GM21737 (cell line): ENCODE data around the gene PTGFR.

ENCODE experiments used
- ATAC-seq: cut with Tn5 transposase; IDR thresholded peaks from one replicate; pipeline ENCODE4 v1.9.1; 2021; ENCODE audit warnings: mild to moderate bottlenecking, moderate library complexity; ENCODE audit not compliant: unreplicated experiment

Gene PTGFR

DNA sequence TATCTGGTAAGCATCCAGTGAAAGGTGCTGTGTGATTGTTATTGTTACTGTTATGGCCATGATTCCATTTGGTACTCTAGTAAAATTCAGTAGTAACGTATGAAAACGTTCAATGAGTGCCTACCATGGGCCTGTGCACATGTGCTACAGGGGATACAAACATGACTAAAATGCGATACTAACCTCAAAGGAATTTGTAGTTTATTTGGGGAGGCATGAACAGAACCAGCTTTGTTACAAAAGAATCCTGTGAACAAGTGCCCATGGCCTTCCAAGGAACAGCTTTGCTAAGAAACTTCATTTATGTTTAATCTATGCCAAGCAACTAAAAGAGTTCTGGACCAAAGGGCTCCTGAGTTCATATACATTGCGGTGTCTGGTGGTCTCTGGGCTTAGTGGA lies 28.7 kb downstream of the PTGFR start:
- no peak for ATAC-seq

DNA sequence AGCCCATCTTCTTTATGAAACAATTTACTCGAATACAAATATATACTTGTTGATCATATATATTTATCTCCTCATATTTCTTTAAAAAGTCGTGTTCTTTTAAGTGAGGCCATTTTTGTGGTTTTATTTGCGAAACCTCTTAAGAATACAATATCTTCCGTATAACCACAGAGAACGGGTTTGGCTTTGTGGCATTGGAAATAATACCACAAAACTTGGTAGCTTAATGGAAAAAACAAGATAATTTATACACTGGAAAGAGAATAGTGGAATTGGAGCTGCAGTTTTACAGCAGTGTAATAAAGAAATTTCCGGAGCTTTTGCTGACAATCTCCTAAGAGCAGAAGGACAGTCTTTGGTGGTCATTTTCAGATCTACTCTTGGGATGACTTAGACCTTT lies 29.4 kb downstream of the PTGFR start:
- no peak for ATAC-seq

DNA sequence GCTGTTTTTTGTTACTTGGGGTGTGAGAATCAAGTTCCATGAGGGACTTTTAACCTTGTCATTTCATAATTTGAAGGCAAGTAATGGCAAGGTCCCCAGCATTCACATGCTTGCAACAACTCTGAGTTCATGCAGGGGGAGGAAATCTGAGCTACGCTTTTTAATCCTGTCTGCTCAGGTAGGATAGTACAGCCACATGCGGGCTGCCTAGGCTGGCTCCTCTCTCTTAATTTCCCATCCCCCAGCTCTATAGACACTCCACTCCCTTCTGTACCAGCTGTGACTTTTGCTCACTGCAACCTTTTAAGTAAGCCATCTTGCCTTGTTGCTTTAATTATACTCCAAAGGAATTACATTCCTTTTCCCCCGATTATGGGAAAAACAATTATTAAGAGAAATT lies 30.1 kb downstream of the PTGFR start:
- ATAC-seq, result no peak

DNA sequence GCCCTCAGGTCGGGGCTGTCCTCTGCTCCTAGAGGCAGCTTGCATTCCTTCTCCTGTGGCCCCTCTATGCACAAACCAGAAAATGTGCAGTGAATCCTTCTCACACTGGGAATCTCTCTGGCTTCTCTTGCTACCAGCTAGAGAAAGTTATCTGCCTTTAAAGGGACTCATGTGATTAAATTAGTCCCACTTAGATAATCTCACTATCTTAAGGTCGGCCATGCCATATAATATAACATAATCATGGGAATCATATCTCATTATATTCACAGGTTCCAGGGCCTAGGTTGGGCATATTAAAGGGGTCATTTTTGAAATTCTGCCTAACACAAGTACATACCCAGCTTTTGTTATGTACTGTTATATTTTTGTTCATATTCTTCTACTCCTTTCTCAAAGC lies 31.4 kb downstream of the PTGFR start:
- no peak for ATAC-seq

GRCh38 chr1:78526496-78526895 lies 35.7 kb downstream of the PTGFR start:
- ATAC-seq, result no peak

- no peak for ATAC-seq
Observed at GRCh38 chr1:78527706-78528105, 36.9 kb downstream of the PTGFR start.

DNA sequence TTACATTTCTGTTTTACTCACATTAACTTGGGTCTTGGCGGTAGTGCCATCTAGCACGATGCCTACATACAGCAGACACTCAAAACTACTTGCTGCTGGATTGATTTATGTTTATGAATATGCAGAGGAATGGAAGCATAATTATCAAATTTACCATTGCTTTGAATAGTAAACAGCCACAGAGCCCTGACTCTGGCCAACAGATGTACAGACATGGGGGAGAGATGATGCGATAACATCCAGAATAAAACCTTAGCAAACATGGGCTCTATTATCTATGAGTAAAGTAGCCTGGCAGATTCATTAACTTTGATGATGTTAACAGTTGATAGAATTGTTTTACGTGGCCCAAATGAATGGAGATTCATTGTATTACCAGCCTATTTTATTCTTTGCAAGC lies 42.8 kb downstream of the PTGFR start:
- ATAC-seq, result no peak

- ATAC-seq, result no peak
Observed at GRCh38 chr1:78535286-78535685, 44.5 kb downstream of the PTGFR start.

- ATAC-seq, result no peak
Observed at GRCh38 chr1:78536427-78536826, 45.7 kb downstream of the PTGFR start.

DNA sequence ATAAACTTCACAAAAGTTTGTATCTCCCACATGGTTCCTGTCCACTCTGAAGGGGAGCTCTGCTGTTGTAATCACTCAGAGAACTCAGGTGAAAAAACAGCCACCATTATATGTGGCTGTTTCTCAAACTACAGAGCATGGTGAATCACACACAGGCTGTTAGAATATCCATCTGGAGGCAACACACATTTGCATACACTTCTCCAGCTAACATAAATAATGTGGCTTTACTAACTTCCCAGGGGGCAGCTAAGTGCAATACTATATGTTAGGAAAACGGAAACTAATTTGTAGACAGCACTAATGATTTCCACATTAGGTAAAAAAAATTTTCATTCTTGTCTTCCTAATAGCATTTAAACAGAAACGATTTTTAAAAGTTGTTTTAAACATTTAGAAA lies 49.3 kb downstream of the PTGFR start:
- ATAC-seq, result no peak

DNA sequence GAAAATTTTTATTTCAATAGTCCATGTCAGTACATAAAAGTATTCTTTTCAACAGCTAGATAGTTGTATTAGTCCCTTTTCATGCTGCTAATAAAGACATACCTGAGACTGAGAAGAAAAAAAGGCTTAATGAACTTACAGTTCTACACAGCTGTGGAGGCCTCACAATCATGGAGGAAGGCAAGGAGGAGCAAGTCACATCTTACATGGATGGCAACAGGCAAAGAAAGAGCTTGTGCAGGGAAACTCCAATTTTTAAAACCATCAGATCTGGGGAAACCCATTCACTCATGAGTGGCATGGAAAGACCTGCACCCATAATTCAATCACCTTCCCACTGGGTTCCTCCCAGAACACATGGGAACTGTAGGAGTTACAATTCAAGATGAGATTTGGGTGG lies 50.7 kb downstream of the PTGFR start:
- ATAC-seq, result no peak

GRCh38 chr1:78543941-78544643 lies 53.3 kb downstream of the PTGFR start:
- ATAC-seq, result no peak

DNA sequence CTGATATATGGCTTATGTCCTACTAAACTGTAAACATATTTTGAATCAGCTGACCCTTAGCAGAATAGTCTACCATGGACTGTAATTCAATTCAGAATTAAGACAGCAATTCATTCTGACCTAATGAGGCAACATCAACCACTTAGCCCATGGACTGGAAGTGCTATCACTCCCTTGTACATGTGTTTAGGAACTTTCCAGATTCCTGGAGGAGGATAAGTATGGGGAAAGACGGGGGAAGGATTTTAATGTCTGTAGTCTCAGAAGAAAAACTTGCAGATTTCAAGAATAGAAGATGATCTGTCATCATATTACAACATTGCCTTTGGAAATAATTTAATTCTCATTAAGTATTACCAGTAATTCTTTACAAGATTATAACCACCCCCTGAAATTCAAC lies 56.3 kb downstream of the PTGFR start:
- no peak for ATAC-seq

DNA sequence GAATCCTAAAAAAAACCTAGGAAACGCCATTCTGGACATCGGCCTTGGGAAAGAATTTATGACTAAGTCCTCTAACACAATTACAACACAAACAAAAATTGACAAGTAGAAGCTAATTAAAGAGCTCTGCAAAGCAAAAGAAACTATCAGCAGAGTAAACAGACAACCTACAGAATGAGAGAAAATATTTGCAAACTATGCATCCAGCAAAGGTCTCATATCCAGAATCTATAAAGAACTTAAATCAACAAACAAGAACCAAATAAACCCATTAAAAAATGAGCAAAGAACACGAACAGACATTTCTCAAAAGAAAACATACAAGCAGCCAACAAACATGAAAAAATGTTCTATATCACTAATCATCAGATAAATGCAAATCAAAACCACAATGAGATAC lies 58.6 kb downstream of the PTGFR start:
- ATAC-seq, result no peak

- no peak for ATAC-seq
Observed at GRCh38 chr1:78549891-78550290, 59.1 kb downstream of the PTGFR start.

- no peak for ATAC-seq
Observed at GRCh38 chr1:78553859-78554258, 63.1 kb downstream of the PTGFR start.

- no peak for ATAC-seq
Observed at GRCh38 chr1:78554840-78555239, 64.1 kb downstream of the PTGFR start.

GRCh38 chr1:78559680-78560079 lies 68.9 kb downstream of the PTGFR start:
- no peak for ATAC-seq

- ATAC-seq, result no peak
Observed at GRCh38 chr1:78560811-78561210, 70.0 kb downstream of the PTGFR start.

- no peak for ATAC-seq
Observed at GRCh38 chr1:78561856-78562255, 71.1 kb downstream of the PTGFR start.

DNA sequence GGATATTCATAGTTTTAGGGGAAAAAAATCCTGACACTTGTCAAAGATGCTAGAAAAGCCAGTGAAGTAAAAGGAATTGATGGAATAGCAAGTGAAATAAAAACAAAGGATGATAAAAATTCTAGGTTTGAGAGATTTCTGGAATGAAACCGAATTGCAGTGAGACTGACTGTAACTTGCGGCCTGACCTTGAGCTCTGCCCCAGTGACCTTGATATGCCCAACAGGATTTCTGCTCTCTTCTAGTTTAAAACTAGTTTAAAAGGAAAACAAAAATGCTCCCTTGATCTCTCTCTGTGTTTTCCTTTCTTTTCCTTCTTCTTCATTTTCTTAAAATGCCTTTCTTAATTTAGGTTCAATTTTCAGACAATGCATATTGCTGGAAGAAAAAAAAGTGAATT lies 74.6 kb downstream of the PTGFR start:
- ATAC-seq, result no peak

DNA sequence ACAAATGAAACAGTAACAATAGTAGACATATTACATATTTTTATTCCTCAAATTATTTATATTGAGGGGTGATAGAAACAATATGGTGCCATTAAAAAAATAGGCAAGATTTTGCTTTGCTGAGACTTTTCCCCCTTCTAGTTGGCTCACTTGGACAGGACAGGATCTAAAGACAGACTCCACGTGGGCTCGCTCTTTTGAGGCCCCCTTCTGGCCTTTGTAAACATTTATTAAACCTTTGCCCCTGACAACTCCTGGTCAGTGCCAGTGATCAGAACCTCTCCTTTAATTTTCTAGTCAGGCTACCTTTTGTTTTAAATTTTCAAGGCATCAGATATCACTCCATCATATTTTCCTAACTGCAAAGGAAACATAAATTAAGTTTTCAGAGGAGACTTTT lies 79.8 kb downstream of the PTGFR start:
- ATAC-seq, result no peak
